ENCODE results near the gene SDF2L1. TPM values are rescaled to one million over a fixed set of nuclear protein-coding genes. Genes with fewer than 3 reads are reported as not detected.
A peak's percentile ranks its signal among the peaks of the same experiment; 100 is the strongest.

SDF2L1 gene
- total and polyA plus RNA-seq, 2 of the 13 experiments (the other 11 are each of a cell fraction or from before 2014, with no cell fraction given): 18.0 to 57.4 TPM

GRCh38 chr22:21629255-21630149 is 12.6 kb upstream of the SDF2L1 start, which contains the start of gene YDJC (continued):
- TF ChIP-seq ZNF33A (CRISPR knock-in tag; IDR thresholded peaks at IDR 0.05; ENCODE audit: borderline replicate concordance): no peak
- peak; percentile 92 for TF ChIP-seq ZNF17 (CRISPR knock-in tag; IDR thresholded peaks at IDR 0.05)
- peak; percentile 39; the same call in 1 of the 2 replicates for TF ChIP-seq NCOA1 (CRISPR knock-in tag; IDR thresholded peaks at IDR 0.05)
- TF ChIP-seq ZHX2 (IDR thresholded peaks at IDR 0.05; ENCODE audit: low read depth): peak; percentile 36; the same call in 1 of the 2 replicates
- peak; percentile 77; the same call in 1 of the 2 replicates for TF ChIP-seq ZHX2 (CRISPR knock-in tag; IDR thresholded peaks at IDR 0.05; ENCODE audit: borderline replicate concordance)
- no peak for TF ChIP-seq GLMP (CRISPR knock-in tag; IDR thresholded peaks at IDR 0.05; ENCODE audit: borderline replicate concordance)
- TF ChIP-seq ZNF567 (CRISPR knock-in tag; IDR thresholded peaks at IDR 0.05; ENCODE audit: borderline replicate concordance): no peak; the same call in 1 of the 2 replicates
- TF ChIP-seq XBP1 (CRISPR knock-in tag; IDR thresholded peaks at IDR 0.05): no peak; the same call in 1 of the 2 replicates
- peak; percentile 55 for TF ChIP-seq GABPA (IDR thresholded peaks at IDR 0.05; ENCODE audit: low read depth, low read length)
- peak; percentile 84 for TF ChIP-seq GABPA (CRISPR knock-in tag; IDR thresholded peaks at IDR 0.05; ENCODE audit: low read depth)
- TF ChIP-seq ZNF136 (CRISPR knock-in tag; IDR thresholded peaks at IDR 0.05; ENCODE audit: low read depth): no peak
- peak; percentile 78; the same call in 1 of the 2 replicates for TF ChIP-seq ZSCAN25 (CRISPR knock-in tag; IDR thresholded peaks at IDR 0.05)
- peak; percentile 61; the same call in 1 of the 2 replicates for TF ChIP-seq HMG20B (CRISPR knock-in tag; conservative IDR thresholded peaks at IDR 0.05)
- 0 out of 2 replicates have a peak, but pooled peaks have one; percentile 47 for TF ChIP-seq ZNF800 (CRISPR knock-in tag; IDR thresholded peaks at IDR 0.05)
- TF ChIP-seq HNRNPL (IDR thresholded peaks at IDR 0.05; ENCODE audit: low read depth, low read length): peak; percentile 94
- TF ChIP-seq ZC3H4 (CRISPR knock-in tag; IDR thresholded peaks at IDR 0.05; ENCODE audit: borderline replicate concordance): peak; percentile 86; the same call in 1 of the 2 replicates
- TF ChIP-seq ZFP91 (CRISPR knock-in tag; IDR thresholded peaks at IDR 0.05; ENCODE audit: borderline replicate concordance): peak; percentile 86
